GM21423 (cell line): ENCODE measurements around the gene HHIP.
A peak's percentile ranks its signal among the peaks of the same experiment; 100 is the strongest.

ENCODE experiments used
- ATAC-seq: cut with Tn5 transposase; IDR thresholded peaks from one replicate; pipeline ENCODE4 v1.9.1; 2021; ENCODE audit warnings: mild to moderate bottlenecking, moderate library complexity; ENCODE audit not compliant: unreplicated experiment

HHIP gene

GRCh38 chr4:144705601-144706590 is 59.9 kb downstream of the HHIP start:
- no peak for ATAC-seq

GRCh38 chr4:144709159-144709558 is 63.2 kb downstream of the HHIP start:
- no peak for ATAC-seq

DNA sequence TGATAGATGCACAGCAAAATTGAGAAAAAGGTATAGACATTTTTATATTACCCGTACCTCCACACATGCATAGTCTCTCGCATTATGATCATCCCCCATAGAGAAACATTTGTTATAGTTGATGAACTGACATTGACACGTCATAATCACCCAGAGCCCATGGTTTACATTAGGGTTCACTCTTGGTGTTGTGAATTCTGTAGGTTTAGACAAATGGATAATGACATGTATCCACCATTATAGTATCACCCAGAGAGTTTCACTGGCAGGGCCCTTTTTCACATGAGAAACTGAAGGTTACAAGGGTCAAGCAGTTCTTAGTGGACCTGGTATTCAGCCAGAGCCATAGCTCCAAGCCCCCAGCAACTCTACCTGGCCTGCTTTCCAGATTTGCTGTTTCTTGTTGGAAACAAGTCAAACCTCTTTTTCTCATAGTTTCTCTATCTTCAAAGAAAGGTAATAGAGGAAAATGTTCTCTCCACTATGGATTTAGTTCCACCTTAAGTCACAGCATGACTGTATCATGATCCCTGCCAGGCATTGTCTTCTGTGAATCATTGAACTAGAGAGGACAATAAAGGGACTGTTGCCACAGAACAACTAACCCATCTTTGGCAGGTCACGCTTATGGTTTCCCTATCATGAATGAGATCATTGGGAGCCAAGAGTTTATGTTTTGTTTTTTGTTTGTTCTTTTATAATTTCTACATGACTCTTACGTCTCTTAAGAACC is 64.0 kb downstream of the HHIP start:
- no peak for ATAC-seq

DNA sequence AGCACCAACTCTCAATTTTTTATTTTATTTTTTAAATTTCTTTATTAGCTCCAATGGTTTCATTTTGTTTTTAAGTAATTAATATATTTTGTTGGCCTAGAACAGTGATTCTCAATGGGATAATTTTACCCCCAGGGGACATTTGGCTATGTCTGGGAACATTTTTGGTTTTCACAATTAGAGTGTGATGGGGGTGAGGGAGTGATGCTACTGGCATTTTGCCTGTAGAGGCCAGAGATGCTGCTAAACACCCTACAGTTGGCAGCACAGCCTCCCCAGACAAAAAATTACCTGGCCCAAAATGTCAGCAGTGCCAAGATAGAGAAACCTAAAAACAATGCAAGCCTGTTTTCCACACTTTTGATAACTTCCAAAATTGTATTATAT is 64.6 kb downstream of the HHIP start:
- ATAC-seq = no peak

GRCh38 chr4:144711700-144712456 is 65.9 kb downstream of the HHIP start:
- no peak for ATAC-seq

DNA sequence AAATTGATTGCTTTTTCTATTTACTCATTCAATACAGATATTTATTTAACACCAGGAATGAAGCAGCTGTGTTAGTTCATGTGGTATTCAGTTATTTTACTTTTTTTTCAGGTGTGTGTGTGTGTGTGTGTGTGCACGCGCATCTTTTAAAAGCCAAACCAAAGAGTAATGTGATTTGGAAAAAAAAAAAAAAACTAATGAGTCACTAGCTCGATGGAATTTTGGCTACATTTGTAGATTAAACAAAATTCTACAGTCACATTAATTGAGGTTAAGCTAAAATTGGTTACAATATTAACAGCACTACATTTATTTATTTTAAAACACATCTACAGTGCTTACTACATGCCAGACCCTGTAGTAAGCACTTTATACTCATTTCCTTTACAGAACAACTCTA is 66.8 kb downstream of the HHIP start:
- ATAC-seq = no peak

DNA sequence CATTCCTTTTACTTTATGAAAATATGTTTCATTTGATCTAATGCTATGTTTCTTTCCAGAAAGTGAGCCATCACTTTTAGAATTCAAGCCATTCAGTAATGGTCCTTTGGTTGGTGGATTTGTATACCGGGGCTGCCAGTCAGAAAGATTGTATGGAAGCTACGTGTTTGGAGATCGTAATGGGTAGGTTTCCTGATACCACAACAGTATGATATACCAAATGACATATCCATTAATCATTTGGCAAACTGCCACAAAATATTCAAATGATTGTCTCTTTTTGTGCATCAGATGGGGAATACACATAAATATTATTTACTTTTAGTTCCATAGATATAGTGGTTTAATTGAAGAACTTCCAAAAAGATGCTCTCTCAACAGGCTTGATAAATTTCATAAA is 68.2 kb downstream of the HHIP start:
- ATAC-seq = no peak

DNA sequence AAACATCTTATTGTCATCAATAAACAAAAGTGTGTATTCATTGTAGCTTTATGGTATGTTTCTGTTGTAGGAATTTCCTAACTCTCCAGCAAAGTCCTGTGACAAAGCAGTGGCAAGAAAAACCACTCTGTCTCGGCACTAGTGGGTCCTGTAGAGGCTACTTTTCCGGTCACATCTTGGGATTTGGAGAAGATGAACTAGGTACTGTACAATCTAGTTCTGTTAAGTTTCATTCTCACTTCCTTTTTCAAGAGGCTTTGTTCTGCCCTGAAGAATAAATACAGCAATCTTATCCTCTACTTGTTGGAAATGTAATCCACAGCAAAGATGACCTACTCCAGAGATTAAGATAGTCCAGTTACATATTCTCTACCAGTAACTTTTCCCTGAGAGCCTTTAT is 69.3 kb downstream of the HHIP start:
- ATAC-seq = peak; percentile 56

DNA sequence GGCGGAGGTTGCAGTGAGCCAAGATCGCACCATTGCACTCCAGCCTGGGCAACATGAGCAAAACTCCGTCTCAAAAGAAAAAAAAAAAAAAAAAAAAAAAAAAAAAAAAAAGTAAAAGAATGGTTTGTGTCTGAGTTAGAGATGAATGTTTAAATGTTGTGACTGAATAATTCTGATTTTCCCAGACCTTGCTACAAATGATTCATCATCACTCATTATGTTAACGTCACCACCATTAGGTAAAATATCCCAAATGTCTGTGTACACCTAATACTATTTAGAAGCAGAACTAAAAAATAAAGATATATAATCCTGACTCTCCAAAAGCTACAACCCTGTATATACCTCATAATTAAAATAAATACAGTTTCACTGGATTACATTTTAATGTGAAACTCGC is 70.8 kb downstream of the HHIP start:
- ATAC-seq = no peak

DNA sequence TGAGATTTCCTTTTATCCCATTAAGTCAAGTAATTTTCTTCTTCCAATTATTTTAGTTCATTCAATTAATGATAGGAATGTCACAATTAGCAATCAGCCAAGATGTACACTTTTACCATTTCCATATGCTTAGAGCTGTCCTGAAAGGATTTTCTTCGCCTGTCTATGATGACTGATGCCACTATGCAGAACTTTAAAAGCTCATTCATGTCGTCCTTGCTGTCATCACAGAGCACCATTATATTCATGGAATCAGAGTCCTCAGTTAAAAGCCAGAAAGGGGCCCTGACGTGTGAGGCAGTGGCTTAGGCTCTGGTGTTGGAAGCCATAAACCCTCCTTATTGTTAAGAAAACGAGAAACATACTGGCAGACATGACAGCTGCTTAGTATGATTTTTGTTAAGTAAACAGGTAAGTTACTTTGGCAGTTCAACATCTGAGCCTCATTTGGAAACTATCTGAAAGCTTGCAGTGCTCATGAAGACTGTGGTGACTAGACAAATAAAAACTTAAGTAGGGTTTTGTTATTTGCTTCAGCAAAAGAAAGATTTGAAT is 73.1 kb downstream of the HHIP start:
- ATAC-seq = no peak

DNA sequence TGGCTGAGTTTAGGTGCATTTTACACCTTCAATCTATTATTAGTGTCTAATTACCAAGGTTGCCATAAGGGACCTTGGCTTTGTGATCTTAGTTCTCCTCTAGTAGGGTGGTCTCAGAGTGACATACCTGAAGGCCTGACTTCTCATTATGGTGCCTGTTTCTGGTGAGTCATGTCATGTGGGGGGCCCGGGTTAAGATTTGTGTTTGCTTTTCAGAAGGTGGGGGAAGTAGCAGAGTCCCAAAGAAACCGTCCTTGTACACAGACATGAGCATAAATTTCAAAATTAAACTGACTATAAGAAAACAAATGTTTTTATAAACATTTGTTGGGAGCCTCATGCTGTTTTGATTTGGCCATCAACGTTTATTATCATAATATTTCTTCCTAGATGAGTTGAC is 74.5 kb downstream of the HHIP start:
- no peak for ATAC-seq

- no peak for ATAC-seq
Observed at GRCh38 chr4:144721994-144722393, 76.0 kb downstream of the HHIP start.

DNA sequence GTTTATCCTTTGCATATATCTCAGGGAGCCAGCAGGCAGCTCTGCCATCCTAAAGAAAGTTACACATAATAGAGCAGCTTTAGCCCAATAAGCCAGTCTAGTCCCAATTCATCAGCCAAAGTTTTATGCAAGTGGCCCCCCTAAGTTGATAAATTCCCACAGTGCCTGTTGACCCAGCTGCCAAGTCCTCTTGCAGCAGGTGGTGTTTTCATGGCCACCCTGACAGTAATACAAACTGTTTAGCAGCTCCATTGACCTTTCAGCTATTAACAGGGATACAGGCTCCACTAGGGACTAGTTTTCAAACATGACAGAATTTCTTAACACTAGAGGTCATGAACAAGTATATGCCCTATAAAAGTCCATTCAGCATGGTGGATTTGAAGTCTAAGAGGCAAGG is 77.5 kb downstream of the HHIP start:
- no peak for ATAC-seq

DNA sequence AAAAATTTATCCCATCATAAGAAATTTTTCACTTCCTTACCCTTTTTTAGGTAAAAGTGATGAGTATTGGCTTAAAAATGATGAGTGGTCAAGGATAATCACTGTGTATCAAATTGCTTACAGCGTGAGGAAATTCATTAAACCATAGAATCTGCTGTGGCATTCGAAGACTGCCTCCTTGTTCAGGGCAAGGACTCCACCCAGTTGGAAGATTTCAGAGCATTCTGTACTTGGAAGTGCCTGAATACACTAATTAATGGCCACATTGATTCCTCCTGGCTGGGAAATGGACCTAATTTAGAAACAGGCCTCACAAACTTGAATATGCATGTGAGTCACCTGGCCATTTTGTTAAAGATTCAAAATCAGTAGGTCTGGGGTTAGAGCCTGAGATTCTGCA is 83.2 kb downstream of the HHIP start:
- no peak for ATAC-seq

GRCh38 chr4:144732584-144733428 is 86.8 kb downstream of the HHIP start:
- ATAC-seq = no peak

GRCh38 chr4:144733566-144733965 is 87.6 kb downstream of the HHIP start:
- no peak for ATAC-seq

GRCh38 chr4:144734522-144734921 is 88.6 kb downstream of the HHIP start:
- no peak for ATAC-seq

DNA sequence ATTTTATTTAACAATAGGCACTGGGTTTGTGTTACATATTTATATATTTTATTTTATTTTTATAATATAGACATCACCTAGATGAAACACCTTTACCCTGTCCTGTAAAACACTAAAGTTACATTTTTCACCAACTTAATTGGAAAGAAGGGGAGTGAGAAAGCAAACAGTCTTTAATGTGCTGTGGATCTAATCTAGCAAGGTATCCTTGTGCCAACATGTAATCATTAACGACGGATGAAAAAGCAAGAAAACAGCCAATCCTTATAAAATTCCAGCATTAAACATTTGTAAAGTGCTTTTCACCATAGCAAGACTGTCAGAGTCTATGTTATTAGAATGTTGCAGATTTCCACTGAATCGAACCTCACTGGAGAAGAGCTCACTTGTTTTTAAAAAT is 92.7 kb downstream of the HHIP start:
- ATAC-seq = no peak

- no peak for ATAC-seq
Observed at GRCh38 chr4:144739511-144740033, 93.6 kb downstream of the HHIP start.

DNA sequence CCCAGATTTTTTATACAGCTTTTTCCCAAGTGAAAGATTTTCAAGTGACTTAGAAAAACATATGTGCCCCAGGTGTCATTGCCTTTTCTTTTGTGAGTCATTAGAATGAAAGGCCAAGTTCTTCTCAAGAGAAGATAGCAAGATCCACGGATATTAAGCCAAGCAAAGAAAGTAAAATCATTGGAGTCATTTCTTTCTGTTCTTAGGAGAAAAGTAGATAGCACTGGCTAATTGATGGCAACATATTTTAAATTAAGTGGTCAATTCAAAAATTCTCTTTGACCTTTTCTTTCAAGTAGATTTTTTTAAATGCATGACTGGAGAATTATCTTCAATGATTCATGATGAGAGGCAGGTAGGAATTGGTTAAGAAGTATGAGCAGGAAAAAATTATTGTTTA is 94.4 kb downstream of the HHIP start:
- ATAC-seq = no peak
